GM21825 (cell line): ENCODE results near the gene SPRYD4.
A peak's percentile ranks its signal among the peaks of the same experiment; 100 is the strongest.
"Not testable (repeated sequence)": the region's sequence is repeated elsewhere in the genome, so short reads cannot be mapped to it uniquely, and the experiment has no call there.

ENCODE experiments used
- ATAC-seq: cut with Tn5 transposase; IDR thresholded peaks from one replicate; pipeline ENCODE4 v1.9.1; 2021; ENCODE audit warnings: mild to moderate bottlenecking, moderate library complexity; ENCODE audit not compliant: unreplicated experiment

SPRYD4 gene

GRCh38 chr12:56468216-56469006 is at the start of gene SPRYD4:
TSS of gene SPRYD4 (plus strand) at chr12:56468578. CDS start at chr12:56468592, 14 bp downstream.
- peak; percentile 76 for ATAC-seq

DNA sequence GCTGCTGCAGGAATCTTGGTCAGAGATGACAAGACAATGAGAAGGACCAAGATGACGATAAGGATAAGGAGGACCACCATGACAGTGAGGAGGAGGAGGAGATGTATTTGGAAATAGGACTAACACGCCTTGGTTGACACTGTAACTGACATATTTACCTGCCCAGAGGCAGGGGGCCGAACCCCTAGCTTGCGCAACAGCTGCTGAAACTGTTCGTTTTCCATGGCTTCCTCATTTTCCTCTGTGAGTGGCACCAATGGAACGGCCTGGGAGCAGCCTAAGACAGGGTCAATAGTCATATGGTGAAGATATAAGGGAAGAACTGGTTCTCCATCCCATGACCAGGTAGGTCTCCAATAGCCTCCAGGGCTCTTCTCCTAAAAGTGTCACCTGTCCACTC is 48.0 kb upstream of the SPRYD4 start:
- no peak for ATAC-seq

DNA sequence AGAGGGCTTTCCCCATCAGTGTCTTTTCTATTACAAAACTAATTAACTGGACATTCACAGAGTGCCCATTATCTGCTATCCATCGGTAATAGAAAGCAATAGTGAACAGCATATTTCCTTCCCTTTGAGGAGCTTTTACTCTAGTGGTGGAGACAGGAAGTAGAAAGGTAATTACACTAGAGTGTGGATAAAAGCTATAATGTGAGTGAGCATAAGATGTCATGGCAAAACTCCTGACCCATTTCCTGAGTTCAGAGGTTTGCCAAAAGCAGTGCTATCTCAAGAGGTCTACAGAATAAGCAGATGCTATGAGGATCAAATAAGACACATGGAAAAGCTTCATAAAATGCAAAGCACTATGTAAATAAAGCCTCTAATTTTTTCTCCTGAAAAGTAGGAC is 43.2 kb upstream of the SPRYD4 start:
- no peak for ATAC-seq

DNA sequence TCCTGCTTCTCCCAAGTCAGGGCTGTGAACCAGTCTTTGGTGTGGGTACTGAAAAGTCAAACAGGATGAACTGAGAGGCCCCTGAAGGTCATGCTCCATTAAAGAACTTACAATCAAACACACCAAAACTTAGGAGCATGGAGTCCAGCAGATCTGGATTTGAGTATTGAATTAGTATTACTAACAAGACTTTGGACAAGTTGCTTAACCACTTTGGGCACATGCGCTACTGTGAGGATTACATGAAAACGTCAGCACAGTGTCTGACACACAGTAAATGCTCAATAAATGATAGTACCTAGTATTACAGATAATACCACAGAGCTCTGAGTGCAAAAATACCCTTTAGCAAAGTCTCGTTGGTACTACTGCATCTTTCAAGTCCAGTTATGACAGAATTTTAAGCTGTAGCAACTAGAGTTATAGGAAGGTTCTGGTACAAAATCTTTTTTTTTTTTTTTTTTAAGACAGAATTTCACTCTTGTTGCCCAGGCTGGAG is 42.4 kb upstream of the SPRYD4 start:
- ATAC-seq, result no peak

GRCh38 chr12:56431288-56431687 is 37.1 kb upstream of the SPRYD4 start:
- no peak for ATAC-seq

DNA sequence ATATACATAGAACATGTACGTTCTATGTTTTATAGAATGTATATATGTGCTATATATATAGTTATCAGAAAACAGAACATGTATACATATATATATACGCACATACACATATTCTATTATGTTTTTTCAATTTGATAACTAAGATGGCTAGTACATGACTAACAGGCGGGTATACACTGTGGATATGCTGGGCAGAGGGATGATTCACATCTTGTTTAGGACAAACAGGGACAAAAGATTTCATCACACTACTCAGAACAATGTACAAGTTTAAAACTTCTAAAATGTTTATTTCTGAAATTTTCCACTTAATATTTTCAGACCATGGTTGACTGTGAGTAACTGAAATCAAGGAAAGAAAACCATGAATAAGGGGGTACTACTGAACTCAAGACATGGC is 36.5 kb upstream of the SPRYD4 start:
- ATAC-seq, result no peak

DNA sequence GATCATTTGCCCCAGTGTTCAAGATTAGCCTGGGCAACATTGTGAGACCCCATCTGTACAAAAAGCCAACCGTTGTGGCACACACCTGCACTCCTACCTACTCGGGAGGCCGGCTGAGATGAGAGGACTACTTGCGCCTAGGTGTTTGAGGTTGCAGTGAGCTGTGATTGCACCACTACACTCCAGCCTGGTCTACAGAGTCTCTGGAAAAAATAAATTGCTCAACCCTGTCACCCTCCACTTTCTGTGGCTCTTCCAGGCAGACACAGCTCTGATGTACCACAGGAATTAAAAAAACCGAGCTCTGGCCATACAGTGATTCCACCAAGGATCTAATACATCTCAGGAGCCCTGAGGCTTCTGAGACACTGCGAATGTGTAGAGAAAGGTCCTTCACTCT is 33.5 kb upstream of the SPRYD4 start:
- ATAC-seq, result no peak

- ATAC-seq, result no peak
These were observed 30.8 kb upstream of the SPRYD4 start for GRCh38 chr12:56437430-56438176.

GRCh38 chr12:56443208-56443607 is 25.2 kb upstream of the SPRYD4 start:
- not testable (repeated sequence) for ATAC-seq

- peak; percentile 90 for ATAC-seq
These were observed 19.3 kb upstream of the SPRYD4 start, which contains the start of gene TIMELESS for GRCh38 chr12:56448860-56449621. TSS of gene TIMELESS (minus strand) at chr12:56449426. CDS start at chr12:56434170, 15,256 bp downstream.

DNA sequence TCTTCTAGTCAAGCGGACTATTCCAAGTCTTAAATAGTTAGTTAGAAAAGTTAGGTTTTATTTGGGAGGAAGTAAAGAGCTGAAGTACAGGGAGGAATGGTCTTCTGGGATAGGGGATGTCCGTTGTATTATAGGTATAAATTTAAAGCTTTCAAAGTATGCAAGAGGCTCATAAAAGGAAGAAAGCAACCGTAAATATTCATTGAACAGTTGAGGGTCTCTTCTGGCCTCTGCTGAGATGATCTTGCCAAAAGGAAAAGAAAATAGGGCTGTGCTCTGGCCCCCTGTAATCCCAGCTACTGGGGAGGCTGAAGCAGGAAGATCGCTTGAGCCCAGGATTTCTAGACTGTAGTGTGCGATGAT is 18.8 kb upstream of the SPRYD4 start:
- ATAC-seq, result no peak

GRCh38 chr12:56450241-56450640 is 18.1 kb upstream of the SPRYD4 start:
- ATAC-seq, result no peak

DNA sequence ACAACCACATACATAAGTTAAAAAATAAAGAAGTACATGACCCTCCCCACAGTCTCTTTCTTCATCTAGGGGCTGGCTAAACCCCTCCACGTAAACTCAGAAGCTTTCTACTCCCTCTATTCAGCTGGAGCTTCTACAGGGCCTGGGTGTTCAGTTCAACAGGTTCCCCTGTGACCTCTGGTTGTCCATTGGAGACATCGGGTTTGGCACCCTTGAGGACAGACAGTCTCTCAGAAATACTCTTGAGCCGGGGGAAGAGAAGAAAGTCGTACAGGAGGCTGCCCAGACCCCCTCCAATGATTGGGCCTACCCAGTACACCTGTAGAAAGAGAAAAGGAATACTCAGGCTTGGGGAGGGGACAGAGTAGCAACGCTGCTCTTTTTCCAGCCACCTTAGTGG is 17.2 kb upstream of the SPRYD4 start:
- no peak for ATAC-seq

DNA sequence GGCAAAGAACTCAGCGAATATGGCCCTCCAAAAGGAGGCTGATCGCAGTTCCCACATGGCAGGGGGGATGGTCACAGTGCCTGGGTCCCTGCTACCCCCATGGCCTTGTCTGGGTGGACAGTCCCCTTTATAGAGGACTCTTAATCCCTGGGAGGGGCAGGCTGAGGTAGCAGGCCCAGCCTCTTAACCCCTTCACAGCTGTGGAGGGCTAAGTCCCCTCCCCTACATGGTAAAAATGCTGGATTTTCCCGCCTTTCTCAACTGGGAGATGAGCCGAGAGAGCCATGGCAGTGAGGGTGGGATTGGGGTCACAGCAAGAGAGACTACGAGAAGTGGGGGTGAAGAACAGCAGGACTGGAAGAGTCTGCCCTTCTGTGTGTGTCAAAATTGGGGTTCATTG is 13.8 kb upstream of the SPRYD4 start, which contains the start of gene MIP:
Gene MIP (minus strand): TSS at position 101 of the 400 bp plus-strand sequence. CDS start 44 bp downstream, at position 57.
- no peak for ATAC-seq

GRCh38 chr12:56457817-56458216 is 10.6 kb upstream of the SPRYD4 start:
- ATAC-seq, result no peak

DNA sequence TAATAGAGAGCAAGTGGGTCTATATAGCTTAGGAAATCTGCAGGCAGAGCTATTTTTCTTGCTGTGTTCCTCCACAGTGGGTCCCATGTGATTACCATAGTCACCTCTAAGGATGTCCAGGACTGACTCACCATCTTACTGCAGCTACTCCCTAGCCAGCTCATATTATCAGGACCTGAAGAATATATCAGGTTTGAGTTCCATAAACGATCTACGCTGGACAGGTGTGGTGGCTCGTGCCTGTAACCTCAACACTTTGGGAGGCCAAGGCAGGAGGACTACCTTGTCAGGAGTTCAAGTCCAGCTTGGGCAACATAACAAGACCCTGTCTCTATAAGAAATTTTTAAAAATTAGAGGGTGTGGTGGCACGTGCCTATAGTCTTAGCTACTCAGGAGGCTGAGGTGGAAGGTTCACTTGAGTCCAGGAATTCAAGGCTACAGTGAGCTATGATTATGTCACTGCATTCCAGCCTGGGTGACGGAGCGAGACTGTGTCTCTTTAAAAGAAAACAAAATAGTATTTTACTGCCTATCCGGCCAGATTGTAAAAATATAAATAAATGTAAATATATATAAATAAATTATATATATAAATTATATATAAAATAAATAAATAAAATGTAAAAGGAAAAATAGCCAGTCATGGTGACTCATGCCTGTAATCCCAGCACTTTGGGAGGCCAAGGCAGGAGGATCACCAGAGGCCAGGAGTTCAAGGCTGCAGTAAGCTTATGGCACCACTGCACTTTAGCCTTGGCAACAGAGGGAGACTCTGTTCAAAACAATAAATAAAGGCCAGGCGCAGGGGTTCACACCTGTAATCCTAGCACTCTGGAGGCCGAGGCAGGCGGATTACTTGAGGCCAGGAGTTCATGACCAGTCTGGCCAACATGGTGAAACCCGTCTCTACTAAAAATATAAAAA is 6.9 kb upstream of the SPRYD4 start:
- ATAC-seq, result no peak

DNA sequence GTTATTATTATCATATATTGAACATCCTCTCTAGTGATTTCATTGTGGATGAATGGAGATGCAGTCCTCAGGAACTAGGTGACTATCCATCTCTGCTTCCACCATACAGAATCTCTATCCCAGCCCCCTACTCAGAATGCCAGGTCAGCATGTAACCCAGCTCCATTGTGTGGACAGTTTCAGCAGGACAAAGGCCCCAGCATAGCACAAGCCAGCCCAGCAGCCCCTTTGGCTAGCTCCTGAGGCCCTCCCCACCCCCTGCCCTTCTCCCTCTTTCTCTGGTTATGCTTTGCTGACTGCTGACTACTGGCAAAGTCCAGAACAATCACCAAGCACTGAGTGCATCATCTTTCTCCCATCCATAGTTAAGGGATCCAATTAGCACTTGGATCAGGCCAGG is 5.8 kb upstream of the SPRYD4 start:
- no peak for ATAC-seq

DNA sequence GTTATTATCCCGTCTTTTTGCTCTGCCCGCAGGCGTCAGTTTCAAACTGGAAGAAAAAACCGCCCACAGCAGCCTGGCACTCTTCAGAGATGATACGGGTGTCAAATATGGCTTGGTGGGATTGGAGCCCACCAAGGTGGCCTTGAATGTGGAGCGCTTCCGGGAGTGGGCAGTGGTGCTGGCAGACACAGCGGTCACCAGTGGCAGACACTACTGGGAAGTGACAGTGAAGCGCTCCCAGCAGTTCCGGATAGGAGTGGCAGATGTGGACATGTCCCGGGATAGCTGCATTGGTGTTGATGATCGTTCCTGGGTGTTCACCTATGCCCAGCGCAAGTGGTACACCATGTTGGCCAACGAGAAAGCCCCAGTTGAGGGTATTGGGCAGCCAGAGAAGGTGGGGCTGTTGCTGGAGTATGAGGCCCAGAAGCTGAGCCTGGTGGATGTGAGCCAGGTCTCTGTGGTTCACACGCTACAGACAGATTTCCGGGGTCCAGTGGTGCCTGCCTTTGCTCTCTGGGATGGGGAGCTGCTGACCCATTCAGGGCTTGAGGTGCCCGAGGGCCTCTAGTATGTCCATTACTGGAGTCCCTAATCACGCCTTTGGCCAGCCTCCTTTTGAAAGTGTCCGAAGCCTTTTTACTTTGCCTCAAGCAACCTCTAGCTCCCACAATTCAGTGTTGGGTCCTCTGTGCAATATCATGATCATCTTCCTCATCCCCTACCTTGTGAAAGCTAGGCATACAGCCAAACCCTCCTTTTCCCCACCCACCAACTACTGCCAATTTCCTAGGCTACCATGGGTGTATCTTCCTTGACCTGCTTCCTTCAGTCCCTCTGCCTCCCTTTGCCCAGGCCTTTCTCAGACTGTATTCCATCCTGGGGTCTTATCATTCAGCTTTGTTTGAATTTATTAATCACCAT is 891 bp downstream of the SPRYD4 start:
- no peak for ATAC-seq

DNA sequence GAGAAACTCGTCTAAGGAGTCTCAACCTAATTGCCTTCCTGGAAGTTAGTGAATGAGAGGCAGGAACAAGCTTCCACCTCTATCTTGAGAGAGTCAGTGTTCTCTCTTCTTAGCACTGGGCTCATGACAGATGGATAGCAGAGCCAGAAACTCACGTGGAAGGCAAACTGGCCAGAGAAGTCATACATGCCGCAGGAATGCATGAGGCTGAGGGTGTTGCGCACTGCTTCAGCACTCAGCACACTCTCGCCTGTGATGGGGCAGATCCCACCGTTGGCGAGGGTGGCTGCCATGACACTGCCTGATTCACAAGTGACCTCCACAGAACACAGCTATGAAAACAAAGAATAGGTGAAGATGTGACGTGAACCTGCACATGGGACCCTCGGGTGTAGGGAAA is 6.0 kb downstream of the SPRYD4 start:
- no peak for ATAC-seq
